GM12878 (cell line): ENCODE results near the gene IFT52. TPM values are rescaled to one million over a fixed set of nuclear protein-coding genes. Genes with fewer than 3 reads are reported as not detected.

ENCODE experiments used
- ATAC-seq: fragments of 200-7000 bp; cut with Tn5 transposase; 3 replicates; pipeline ENCODE4 v1.9.1; 2020; ENCODE audit warnings: mild to moderate bottlenecking, moderate library complexity
- BruUV-seq: library from RNA; stranded (reverse); fragments of 400-500 nt; replicated peaks from 2 replicates; lab custom pipeline; 2021; lab: Mats Ljungman, UMichigan
- CTCF ChIA-PET: fragments of 300-600 bp; sonication (Branson Sonifier 250); formaldehyde crosslinking; extraction: SDS; loops from one replicate; lab custom pipeline; 2021; ENCODE audit warnings: inconsistent platforms; lab: Yijun Ruan, JAX
- POLR2A ChIA-PET: fragments of 350-600 bp; formaldehyde crosslinking; extraction: SDS; loops from one replicate; lab custom pipeline; 2021; ENCODE audit warnings: inconsistent platforms; lab: Charles Lee
- RAD21 ChIA-PET: fragments of 300-600 bp; sonication (Branson Sonifier 250); formaldehyde crosslinking; loops from one replicate; lab custom pipeline; 2023; ENCODE audit warnings: antibody characterized with exemption; ENCODE audit not compliant: unreplicated experiment; lab: Charles Lee
- SMC1A ChIA-PET: fragments of 300-600 bp; sonication (Branson Sonifier 250); formaldehyde crosslinking; loops from one replicate; lab custom pipeline; 2023; ENCODE audit not compliant: unreplicated experiment, uncharacterized antibody; lab: Charles Lee
- DNase-seq: peaks from one replicate; pipeline ENCODE4 v3.0.0-alpha.2; 2011; ENCODE audit warnings: low read depth, low spot score
- FAIRE-seq: peaks from 3 replicates; lab custom pipeline; 2011; peaks lifted over from hg19 to GRCh38; lab: Jason Lieb, UNC
- H2AFZ ChIP-seq: 2 replicates; pipeline ENCODE4 v1.6.0; 2011; ENCODE audit warnings: low read depth, low read length, control low read depth; ENCODE audit not compliant: control insufficient read depth
- H3K27ac ChIP-seq: 2 replicates; pipeline ENCODE4 v1.5.1; 2011; ENCODE audit warnings: control low read depth; ENCODE audit not compliant: control insufficient read depth, insufficient read depth
- H3K27me3 ChIP-seq, 2 experiments: replicated peaks in 1 of 2; 2 replicates each; pipeline versions ENCODE4 v1.6.0 to v1.6.1; 2011; ENCODE audit warnings: low read length in 1 of 2; ENCODE audit not compliant: control insufficient read depth in 2 of 2, insufficient read depth in 2 of 2
- H3K36me3 ChIP-seq, 2 experiments: 2 replicates each; pipeline ENCODE4 v1.5.1; 2011; ENCODE audit warnings: low read length in 1 of 2; ENCODE audit not compliant: control insufficient read depth in 2 of 2, insufficient read depth in 2 of 2
- H3K4me1 ChIP-seq: 2 replicates; pipeline ENCODE4 v1.6.1; 2011; ENCODE audit warnings: mild to moderate bottlenecking, low read length, moderate library complexity, mixed read lengths; ENCODE audit not compliant: control insufficient read depth, insufficient read depth
- H3K4me2 ChIP-seq: 2 replicates; pipeline ENCODE4 v1.6.0; 2011; ENCODE audit warnings: control low read depth; ENCODE audit not compliant: control insufficient read depth, insufficient read depth
- H3K4me3 ChIP-seq: fragments of 200-600 bp; sonication (generic); 2 replicates; pipeline ENCODE4 v1.5.1; 2016
- H3K79me2 ChIP-seq: 2 replicates; pipeline ENCODE4 v1.6.0; 2011; ENCODE audit warnings: low read length; ENCODE audit not compliant: control insufficient read depth, insufficient read depth
- H3K9ac ChIP-seq: 2 replicates; pipeline ENCODE4 v1.8.0; 2011; ENCODE audit warnings: low read length, control low read depth, mixed read lengths; ENCODE audit not compliant: control insufficient read depth, insufficient read depth
- H3K9me3 ChIP-seq: replicated peaks from 3 replicates; pipeline ENCODE4 v1.5.1; 2011; ENCODE audit warnings: mild to moderate bottlenecking, low read length; ENCODE audit not compliant: control insufficient read depth, insufficient read depth
- H4K20me1 ChIP-seq: 2 replicates; pipeline ENCODE4 v1.6.0; 2011; ENCODE audit not compliant: control insufficient read depth, insufficient read depth
- SUZ12 ChIP-seq: fragments of 200-600 bp; sonication (generic); IDR thresholded peaks from one replicate; pipeline ENCODE4 v1.6.1; 2018; ENCODE audit warnings: antibody characterized with exemption, mild to moderate bottlenecking; ENCODE audit not compliant: unreplicated experiment
- WGBS: methylation state at CpG from one replicate; pipeline ENCODE4 v1.1.6; 2016; ENCODE audit warnings: low lambda C conversion rate; ENCODE audit not compliant: insufficient replicate concordance, insufficient coverage; ENCODE audit errors: missing lambda C conversion rate; 5-methylcytosine and 5-hydroxymethylcytosine counted together
- in situ Hi-C: fragments of 300-500 bp; cut with MboI; formaldehyde crosslinking; loops from 9 replicates; pipeline ENCODE4 v1.14.3; 2018; ENCODE audit warnings: mixed read lengths
- intact Hi-C: fragments of 100-400 bp; cut with micrococcal nuclease; formaldehyde crosslinking; loops from one replicate; pipeline ENCODE4 v1.14.2; 2022; ENCODE audit not compliant: unreplicated experiment
- polyA plus RNA-seq, 11 experiments: library from polyadenylated mRNA; depleted of rRNA in 4 of 11; unstranded in 6 of 11; stranded (reverse) in 5 of 11; fragments of >200 nt; fragmentation: Nextera tagmentation in 4 of 11; fragmentation: Illumina TruSeq in 1 of 11; extraction: Ambion mirVana in 4 of 11; extraction: Trizol in 1 of 11; gene quantifications; 1 replicate in 1 of 11; 2 replicates in 10 of 11; pipeline versions ENCODE4 v1.2.1 to v1.2.3, GENCODE V29; 2011 to 2016; ENCODE audit warnings: inconsistent platforms in 2 of 11, missing spikeins in 2 of 11, low read depth in 1 of 11
- total RNA-seq, 4 experiments: library from RNA; depleted of rRNA in 3 of 4; stranded (reverse); fragments of >200 nt in 3 of 4; fragmentation: Illumina TruSeq in 1 of 4; extraction: Trizol in 1 of 4; gene quantifications; 2 replicates each; pipeline versions ENCODE4 v1.2.1 to v1.2.3, GENCODE V29; 2013 to 2021
- TF ChIP-seq, protein P1 (sequence below): fragments of 450-650 bp; formaldehyde crosslinking; IDR thresholded peaks from 2 replicates; pipeline ENCODE4 v1.4.0; 2020; ENCODE audit warnings: mild to moderate bottlenecking, moderate library complexity
- TF ChIP-seq, protein P2 (sequence below): IDR thresholded peaks from 2 replicates; pipeline ENCODE4 v1.6.1; 2011; ENCODE audit warnings: borderline replicate concordance, low read depth, mild to moderate bottlenecking, moderate library complexity, low read length; ENCODE audit not compliant: insufficient read depth, poor library complexity, severe bottlenecking
- TF ChIP-seq, protein P3 (sequence below), 3 experiments: IDR thresholded peaks in 2 of 3; conservative IDR thresholded peaks in 1 of 3; 2 replicates each; pipeline ENCODE4 v1.5.1; 2011; ENCODE audit warnings: low read depth in 3 of 3, low read length in 3 of 3, mild to moderate bottlenecking in 3 of 3, control low read depth in 2 of 3, moderate library complexity in 2 of 3, inconsistent platforms in 1 of 3, mixed read lengths in 1 of 3; ENCODE audit not compliant: control insufficient read depth in 2 of 3, insufficient read depth in 1 of 3; ENCODE audit errors: extremely low read depth in 1 of 3

Gene IFT52
- total and polyA plus RNA-seq, 10 of the 15 experiments (the other 5 are each of a cell fraction or from before 2014, with no cell fraction given), result 18.1 to 30.5 (median 26.0) TPM

DNA sequence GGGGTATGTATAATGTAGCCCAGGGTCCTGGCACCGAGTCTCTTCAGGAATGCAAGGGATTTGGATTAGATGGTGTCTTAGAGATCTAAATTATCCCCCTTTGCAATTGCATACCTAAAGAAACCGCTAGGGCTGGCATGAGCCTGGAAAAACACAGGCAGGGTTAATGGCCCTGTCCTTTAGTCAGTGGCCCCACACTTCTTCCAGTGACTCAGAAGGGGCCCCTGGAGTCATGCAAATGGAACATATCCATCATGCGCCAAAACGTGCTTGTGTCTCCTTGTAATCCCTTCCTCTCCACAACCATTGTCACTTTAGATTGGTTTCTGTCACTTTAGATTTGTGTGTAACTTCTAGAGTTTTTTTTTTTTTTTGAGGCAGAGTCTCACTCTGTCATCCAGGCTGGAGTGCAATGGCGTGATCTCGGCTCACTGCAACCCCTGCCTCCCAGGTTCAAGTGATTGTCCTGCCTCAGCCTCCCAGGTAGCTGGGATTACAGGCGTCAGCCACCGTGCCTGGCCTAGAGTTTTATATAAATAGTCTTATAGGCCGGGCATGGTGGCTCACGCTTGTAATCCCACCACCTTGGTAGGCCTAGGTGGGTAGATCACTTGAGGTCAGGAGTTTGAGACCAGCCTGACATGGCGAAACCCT, 67.5 kb downstream of the IFT52 start:
- ATAC-seq (peak; percentile 53), DNase-seq (no peak), FAIRE-seq (no peak)
- Histone ChIP-seq H3K27ac (peak overlapping the region; percentile 82), H3K4me2 (peak overlapping the region; percentile 81), H3K9ac (peak overlapping the region; percentile 86), H3K4me3 (peak overlapping the region; percentile 88), H3K27me3 (no peaks in the 10 kb centered on the region), H3K9me3 (no peaks in the 10 kb centered on the region), H4K20me1 (no peaks in the 10 kb centered on the region)
- SMC1A ChIA-PET, result no interaction called here
- BruUV-seq, result no TSS peak
- RAD21 ChIA-PET, result no interaction called here
- POLR2A ChIA-PET, result interaction anchor here (0.6 to 0.7 kb wide), 2 partner anchors 522 to 1421 kb away, joined by 3 read pairs; no protein-coding TSS in a partner anchor
- TF ChIP-seq, protein P1, sequence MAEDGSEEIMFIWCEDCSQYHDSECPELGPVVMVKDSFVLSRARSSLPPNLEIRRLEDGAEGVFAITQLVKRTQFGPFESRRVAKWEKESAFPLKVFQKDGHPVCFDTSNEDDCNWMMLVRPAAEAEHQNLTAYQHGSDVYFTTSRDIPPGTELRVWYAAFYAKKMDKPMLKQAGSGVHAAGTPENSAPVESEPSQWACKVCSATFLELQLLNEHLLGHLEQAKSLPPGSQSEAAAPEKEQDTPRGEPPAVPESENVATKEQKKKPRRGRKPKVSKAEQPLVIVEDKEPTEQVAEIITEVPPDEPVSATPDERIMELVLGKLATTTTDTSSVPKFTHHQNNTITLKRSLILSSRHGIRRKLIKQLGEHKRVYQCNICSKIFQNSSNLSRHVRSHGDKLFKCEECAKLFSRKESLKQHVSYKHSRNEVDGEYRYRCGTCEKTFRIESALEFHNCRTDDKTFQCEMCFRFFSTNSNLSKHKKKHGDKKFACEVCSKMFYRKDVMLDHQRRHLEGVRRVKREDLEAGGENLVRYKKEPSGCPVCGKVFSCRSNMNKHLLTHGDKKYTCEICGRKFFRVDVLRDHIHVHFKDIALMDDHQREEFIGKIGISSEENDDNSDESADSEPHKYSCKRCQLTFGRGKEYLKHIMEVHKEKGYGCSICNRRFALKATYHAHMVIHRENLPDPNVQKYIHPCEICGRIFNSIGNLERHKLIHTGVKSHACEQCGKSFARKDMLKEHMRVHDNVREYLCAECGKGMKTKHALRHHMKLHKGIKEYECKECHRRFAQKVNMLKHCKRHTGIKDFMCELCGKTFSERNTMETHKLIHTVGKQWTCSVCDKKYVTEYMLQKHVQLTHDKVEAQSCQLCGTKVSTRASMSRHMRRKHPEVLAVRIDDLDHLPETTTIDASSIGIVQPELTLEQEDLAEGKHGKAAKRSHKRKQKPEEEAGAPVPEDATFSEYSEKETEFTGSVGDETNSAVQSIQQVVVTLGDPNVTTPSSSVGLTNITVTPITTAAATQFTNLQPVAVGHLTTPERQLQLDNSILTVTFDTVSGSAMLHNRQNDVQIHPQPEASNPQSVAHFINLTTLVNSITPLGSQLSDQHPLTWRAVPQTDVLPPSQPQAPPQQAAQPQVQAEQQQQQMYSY (CRISPR knock-in tag), result no peak
- TF ChIP-seq, protein P2, sequence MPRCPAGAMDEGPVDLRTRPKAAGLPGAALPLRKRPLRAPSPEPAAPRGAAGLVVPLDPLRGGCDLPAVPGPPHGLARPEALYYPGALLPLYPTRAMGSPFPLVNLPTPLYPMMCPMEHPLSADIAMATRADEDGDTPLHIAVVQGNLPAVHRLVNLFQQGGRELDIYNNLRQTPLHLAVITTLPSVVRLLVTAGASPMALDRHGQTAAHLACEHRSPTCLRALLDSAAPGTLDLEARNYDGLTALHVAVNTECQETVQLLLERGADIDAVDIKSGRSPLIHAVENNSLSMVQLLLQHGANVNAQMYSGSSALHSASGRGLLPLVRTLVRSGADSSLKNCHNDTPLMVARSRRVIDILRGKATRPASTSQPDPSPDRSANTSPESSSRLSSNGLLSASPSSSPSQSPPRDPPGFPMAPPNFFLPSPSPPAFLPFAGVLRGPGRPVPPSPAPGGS, result no peak
- TF ChIP-seq, protein P3, sequence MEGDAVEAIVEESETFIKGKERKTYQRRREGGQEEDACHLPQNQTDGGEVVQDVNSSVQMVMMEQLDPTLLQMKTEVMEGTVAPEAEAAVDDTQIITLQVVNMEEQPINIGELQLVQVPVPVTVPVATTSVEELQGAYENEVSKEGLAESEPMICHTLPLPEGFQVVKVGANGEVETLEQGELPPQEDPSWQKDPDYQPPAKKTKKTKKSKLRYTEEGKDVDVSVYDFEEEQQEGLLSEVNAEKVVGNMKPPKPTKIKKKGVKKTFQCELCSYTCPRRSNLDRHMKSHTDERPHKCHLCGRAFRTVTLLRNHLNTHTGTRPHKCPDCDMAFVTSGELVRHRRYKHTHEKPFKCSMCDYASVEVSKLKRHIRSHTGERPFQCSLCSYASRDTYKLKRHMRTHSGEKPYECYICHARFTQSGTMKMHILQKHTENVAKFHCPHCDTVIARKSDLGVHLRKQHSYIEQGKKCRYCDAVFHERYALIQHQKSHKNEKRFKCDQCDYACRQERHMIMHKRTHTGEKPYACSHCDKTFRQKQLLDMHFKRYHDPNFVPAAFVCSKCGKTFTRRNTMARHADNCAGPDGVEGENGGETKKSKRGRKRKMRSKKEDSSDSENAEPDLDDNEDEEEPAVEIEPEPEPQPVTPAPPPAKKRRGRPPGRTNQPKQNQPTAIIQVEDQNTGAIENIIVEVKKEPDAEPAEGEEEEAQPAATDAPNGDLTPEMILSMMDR (IDR thresholded peaks at IDR 0.05 in 2 of 3, conservative IDR thresholded peaks at IDR 0.05 in 1 of 3; ENCODE audit: control insufficient read depth in 2 of 3, extremely low read depth in 1 of 3, insufficient read depth in 1 of 3, low read depth in 3 of 3, low read length in 3 of 3), result 0 out of 6 replicates have a peak, but pooled peaks of 1 of the 3 experiments have one; percentile 2
- no peak for TF ChIP-seq SUZ12
- TF ChIP-seq, all 136 proteins: peak for 1
- intact Hi-C loops, result no loop called here
- H3K79me2 ChIP-seq, result no peaks in the 10 kb centered on the region; the same call in 1 of the 2 replicates
- peak overlapping the region; percentile 88; the same call in 1 of the 2 replicates for H2AFZ ChIP-seq
- no peaks in the 10 kb centered on the region for H3K36me3 ChIP-seq
- in situ Hi-C loops, result no loop called here
- 53% methylated on average over 11 of the region's 11 CpGs for WGBS
- H3K4me1 ChIP-seq, result peaks cover 11% of the 10 kb centered on the region
- CTCF ChIA-PET, result no interaction called here
